Measurements from ENCODE around the gene ST8SIA1. TPM values are rescaled to one million over a fixed set of nuclear protein-coding genes. Genes with fewer than 3 reads are reported as not detected.

Gene ST8SIA1
- total RNA-seq, 1 donor from 2014 or later = 1.8 TPM

GRCh38 chr12:22374508-22374907, 40.0 kb upstream of the ST8SIA1 start:
- no peak overlapping the region for H2AFZ ChIP-seq (replicated peaks)
- H3K9me3 Mint-ChIP-seq = no peaks in the 10 kb centered on the region
- no peak overlapping the region for H3K4me3 ChIP-seq

DNA sequence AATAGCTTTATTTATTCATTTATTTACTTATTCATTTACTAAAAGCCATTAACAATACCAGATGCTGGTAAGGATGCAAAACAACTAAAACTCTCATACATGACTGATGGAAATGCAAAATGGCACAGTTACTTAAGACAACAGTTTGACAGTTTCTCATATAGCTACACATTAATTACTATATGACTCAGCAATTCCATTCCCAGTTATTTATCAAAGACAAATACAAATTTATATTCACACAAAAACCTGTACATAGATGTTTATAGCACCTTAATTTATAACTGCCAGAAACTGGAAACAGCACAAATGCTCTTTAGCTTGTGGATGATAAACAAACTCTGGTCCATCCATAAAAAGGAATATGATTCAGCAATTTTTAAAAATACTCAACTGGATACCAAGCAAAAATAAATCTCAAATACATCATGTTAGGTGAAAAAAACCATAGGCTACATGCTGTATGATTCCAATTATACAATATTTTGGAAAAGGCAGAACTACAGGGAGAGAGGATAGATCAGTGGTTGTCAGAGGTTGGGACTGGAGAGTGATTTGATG, 37.9 kb upstream of the ST8SIA1 start:
- no peaks in the 10 kb centered on the region for H3K9me3 ChIP-seq (ENCODE audit: low read depth)
- TF ChIP-seq EZH2phosphoT487 (IDR thresholded peaks at IDR 0.05) (no peak), EZH2 (IDR thresholded peaks at IDR 0.05) (no peak)
- TF ChIP-seq, protein P1, sequence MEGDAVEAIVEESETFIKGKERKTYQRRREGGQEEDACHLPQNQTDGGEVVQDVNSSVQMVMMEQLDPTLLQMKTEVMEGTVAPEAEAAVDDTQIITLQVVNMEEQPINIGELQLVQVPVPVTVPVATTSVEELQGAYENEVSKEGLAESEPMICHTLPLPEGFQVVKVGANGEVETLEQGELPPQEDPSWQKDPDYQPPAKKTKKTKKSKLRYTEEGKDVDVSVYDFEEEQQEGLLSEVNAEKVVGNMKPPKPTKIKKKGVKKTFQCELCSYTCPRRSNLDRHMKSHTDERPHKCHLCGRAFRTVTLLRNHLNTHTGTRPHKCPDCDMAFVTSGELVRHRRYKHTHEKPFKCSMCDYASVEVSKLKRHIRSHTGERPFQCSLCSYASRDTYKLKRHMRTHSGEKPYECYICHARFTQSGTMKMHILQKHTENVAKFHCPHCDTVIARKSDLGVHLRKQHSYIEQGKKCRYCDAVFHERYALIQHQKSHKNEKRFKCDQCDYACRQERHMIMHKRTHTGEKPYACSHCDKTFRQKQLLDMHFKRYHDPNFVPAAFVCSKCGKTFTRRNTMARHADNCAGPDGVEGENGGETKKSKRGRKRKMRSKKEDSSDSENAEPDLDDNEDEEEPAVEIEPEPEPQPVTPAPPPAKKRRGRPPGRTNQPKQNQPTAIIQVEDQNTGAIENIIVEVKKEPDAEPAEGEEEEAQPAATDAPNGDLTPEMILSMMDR (IDR thresholded peaks at IDR 0.05) = no peak
- H3K36me3 ChIP-seq = no peaks in the 10 kb centered on the region
- H3K4me1 ChIP-seq = no peaks in the 10 kb centered on the region
- no peaks in the 10 kb centered on the region for H3K79me2 ChIP-seq (ENCODE audit: low read depth)
- no peaks in the 10 kb centered on the region for H3F3A ChIP-seq (ENCODE audit: low read depth)
- H3K9ac ChIP-seq = no peak overlapping the region
- H3K4me1 Mint-ChIP-seq = no peaks in the 10 kb centered on the region
- H2AFZ ChIP-seq (replicated peaks) = no peak overlapping the region
- no peaks in the 10 kb centered on the region for H3K27me3 Mint-ChIP-seq (ENCODE audit: insufficient read depth, low read depth)
- no peak overlapping the region for H3K4me3 ChIP-seq
- no peak overlapping the region for H3K4me3 Mint-ChIP-seq
- H3K4me2 ChIP-seq = no peak overlapping the region
- no peaks in the 10 kb centered on the region for H3K36me3 Mint-ChIP-seq
- no peak overlapping the region for H3K27ac ChIP-seq
- no peak overlapping the region for H3K27ac Mint-ChIP-seq
- peaks cover 11% of the 10 kb centered on the region for H3K9me3 Mint-ChIP-seq
- H4K20me1 ChIP-seq (ENCODE audit: low read depth) = no peaks in the 10 kb centered on the region
- no peaks in the 10 kb centered on the region for H3K27me3 ChIP-seq
- DNase-seq (ENCODE audit: low spot score) = no peak

More at GRCh38 chr12:22374508-22374907, 40.0 kb upstream of the ST8SIA1 start:
- Histone ChIP-seq H4K20me1 (ENCODE audit: low read depth) (no peaks in the 10 kb centered on the region), H3K4me1 (no peaks in the 10 kb centered on the region), H3K36me3 (no peaks in the 10 kb centered on the region), H3K79me2 (ENCODE audit: low read depth) (no peaks in the 10 kb centered on the region), H3K4me2 (no peak overlapping the region), H3K9ac (no peak overlapping the region), H3K9me3 (ENCODE audit: low read depth) (no peaks in the 10 kb centered on the region), H3F3A (ENCODE audit: low read depth) (no peaks in the 10 kb centered on the region), H3K27me3 (no peaks in the 10 kb centered on the region), H3K27ac (no peak overlapping the region)
- Mint-ChIP-seq H3K27ac (no peak overlapping the region), H3K36me3 (no peaks in the 10 kb centered on the region), H3K27me3 (ENCODE audit: insufficient read depth, low read depth) (no peaks in the 10 kb centered on the region), H3K4me3 (no peak overlapping the region), H3K4me1 (no peaks in the 10 kb centered on the region)
- no peak for TF ChIP-seq EZH2 (IDR thresholded peaks at IDR 0.05)
- TF ChIP-seq, protein P1 (IDR thresholded peaks at IDR 0.05) = no peak
- TF ChIP-seq EZH2phosphoT487 (IDR thresholded peaks at IDR 0.05) = no peak
- no peak for DNase-seq (ENCODE audit: low spot score)

GRCh38 chr12:22366181-22366580, 31.7 kb upstream of the ST8SIA1 start:
- H3K4me2 ChIP-seq = no peak overlapping the region
- Mint-ChIP-seq H3K27ac (no peak overlapping the region), H3K4me3 (no peak overlapping the region), H3K27me3 (ENCODE audit: insufficient read depth, low read depth) (no peaks in the 10 kb centered on the region), H3K9me3 (peaks cover 14% of the 10 kb centered on the region), H3K36me3 (no peaks in the 10 kb centered on the region), H3K4me1 (no peaks in the 10 kb centered on the region)
- no peak for DNase-seq (ENCODE audit: low spot score)
- H3K4me1 ChIP-seq = no peaks in the 10 kb centered on the region
- H3K9me3 ChIP-seq (ENCODE audit: low read depth) = no peaks in the 10 kb centered on the region
- H4K20me1 ChIP-seq (ENCODE audit: low read depth) = no peaks in the 10 kb centered on the region
- no peaks in the 10 kb centered on the region for H3K27me3 ChIP-seq
- H3K79me2 ChIP-seq (ENCODE audit: low read depth) = no peaks in the 10 kb centered on the region
- H3K9ac ChIP-seq = no peak overlapping the region
- TF ChIP-seq EZH2phosphoT487 (IDR thresholded peaks at IDR 0.05) (no peak), EZH2 (IDR thresholded peaks at IDR 0.05) (no peak)
- TF ChIP-seq, protein P1 (IDR thresholded peaks at IDR 0.05) = no peak
- no peak overlapping the region for H3K4me3 ChIP-seq
- H3K36me3 ChIP-seq = no peaks in the 10 kb centered on the region
- peak overlapping the region; percentile 34 for H2AFZ ChIP-seq (replicated peaks)
- H3K27ac ChIP-seq = no peak overlapping the region
- no peaks in the 10 kb centered on the region for H3F3A ChIP-seq (ENCODE audit: low read depth)

Data from neural progenitor cell (in vitro differentiated cells).